CD4-positive, alpha-beta T cell treated with Interleukin-17A for 1 hour (primary cell): ENCODE results near the gene CFAP90.

Source experiments
- DNase-seq: peaks from one replicate; pipeline ENCODE4 v3.0.0-alpha.2; 2020

The CFAP90 gene

GRCh38 chr5:7867260-7867659 lies 16.3 kb upstream of the CFAP90 start:
- no peak for DNase-seq

- no peak for DNase-seq
Observed at GRCh38 chr5:7866196-7866595, 15.3 kb upstream of the CFAP90 start.

- DNase-seq, result no peak
Observed at GRCh38 chr5:7857926-7858632, 7.1 kb upstream of the CFAP90 start.

GRCh38 chr5:7857361-7857760 lies 6.4 kb upstream of the CFAP90 start:
- DNase-seq, result no peak

GRCh38 chr5:7856855-7857254 lies 5.9 kb upstream of the CFAP90 start:
- peak; percentile 60 for DNase-seq

- DNase-seq, result no peak
Observed at GRCh38 chr5:7855611-7856010, 4.7 kb upstream of the CFAP90 start.

- no peak for DNase-seq
Observed at GRCh38 chr5:7852988-7853387, 2.1 kb upstream of the CFAP90 start.

- DNase-seq, result no peak
Observed at GRCh38 chr5:7852542-7852941, 1.6 kb upstream of the CFAP90 start.

- DNase-seq, result no peak
Observed at GRCh38 chr5:7851617-7852289, 820 bp upstream of the CFAP90 start.

- no peak for DNase-seq
Observed at GRCh38 chr5:7851240-7851592, 283 bp upstream of the CFAP90 start.

GRCh38 chr5:7849681-7850394 lies 1.1 kb downstream of the CFAP90 start:
- no peak for DNase-seq

- no peak for DNase-seq
Observed at GRCh38 chr5:7848296-7848695, 2.6 kb downstream of the CFAP90 start.

- no peak for DNase-seq
Observed at GRCh38 chr5:7846327-7846726, 4.6 kb downstream of the CFAP90 start.

GRCh38 chr5:7845557-7845956 lies 5.4 kb downstream of the CFAP90 start:
- DNase-seq, result no peak

GRCh38 chr5:7844901-7845300 lies 6.0 kb downstream of the CFAP90 start:
- DNase-seq, result no peak

GRCh38 chr5:7842531-7842930 lies 8.4 kb downstream of the CFAP90 start:
- no peak for DNase-seq

- DNase-seq, result no peak
Observed at GRCh38 chr5:7837403-7837802, 13.5 kb downstream of the CFAP90 start.

- DNase-seq, result no peak
Observed at GRCh38 chr5:7834982-7835381, 16.0 kb downstream of the CFAP90 start.

- DNase-seq, result no peak
Observed at GRCh38 chr5:7828269-7828668, 22.7 kb downstream of the CFAP90 start.

GRCh38 chr5:7827610-7828009 lies 23.3 kb downstream of the CFAP90 start:
- no peak for DNase-seq

GRCh38 chr5:7825630-7826029 lies 25.3 kb downstream of the CFAP90 start:
- no peak for DNase-seq

- DNase-seq, result no peak
Observed at GRCh38 chr5:7824995-7825394, 25.9 kb downstream of the CFAP90 start.

- DNase-seq, result no peak
Observed at GRCh38 chr5:7823594-7823993, 27.3 kb downstream of the CFAP90 start.

- DNase-seq, result no peak
Observed at GRCh38 chr5:7822449-7822848, 28.5 kb downstream of the CFAP90 start.
